Right kidney (tissue), 1 donor: Measurements from ENCODE around the gene ZNF750.
A peak's percentile ranks its signal among the peaks of the same experiment; 100 is the strongest.
"Not testable (repeated sequence)": the region's sequence is repeated elsewhere in the genome, so short reads cannot be mapped to it uniquely, and the experiment has no call there.

Source experiments
- DNase-seq: peaks from one replicate; pipeline ENCODE4 v3.0.0-alpha.2; 2016

The ZNF750 gene

DNA sequence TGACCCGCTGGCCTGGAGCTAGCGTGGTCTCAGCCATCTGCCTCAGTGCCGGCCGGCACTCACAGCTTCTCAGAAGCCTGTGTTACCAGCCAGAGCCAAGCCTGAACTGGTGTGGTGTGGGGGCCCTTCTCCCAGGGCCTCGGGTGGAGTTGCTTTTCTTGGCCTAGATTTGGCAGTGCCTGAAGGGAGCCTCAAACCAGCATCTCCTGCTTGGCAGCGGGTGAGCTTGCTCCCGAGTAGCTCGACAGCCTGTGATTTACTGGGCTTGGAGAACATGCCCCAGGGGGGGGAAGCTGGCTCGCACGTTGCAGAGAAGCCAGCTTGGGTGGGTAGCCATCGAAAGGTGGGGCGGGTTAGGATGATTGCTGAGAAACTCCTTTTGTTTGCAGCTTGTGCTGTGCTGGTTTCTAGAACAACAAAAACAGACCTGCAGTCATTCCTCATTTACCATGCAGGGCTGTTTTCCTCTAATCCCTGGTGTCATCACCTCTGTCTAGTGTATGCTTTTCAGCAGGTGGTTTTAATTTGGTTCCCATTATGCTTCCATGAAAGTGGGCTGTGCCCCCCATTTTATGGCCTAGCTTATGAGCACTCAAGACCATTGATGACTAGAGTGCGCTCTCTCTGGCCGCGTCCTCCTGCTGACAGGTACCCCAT lies 45.7 kb downstream of the ZNF750 start:
- no peak for DNase-seq

DNA sequence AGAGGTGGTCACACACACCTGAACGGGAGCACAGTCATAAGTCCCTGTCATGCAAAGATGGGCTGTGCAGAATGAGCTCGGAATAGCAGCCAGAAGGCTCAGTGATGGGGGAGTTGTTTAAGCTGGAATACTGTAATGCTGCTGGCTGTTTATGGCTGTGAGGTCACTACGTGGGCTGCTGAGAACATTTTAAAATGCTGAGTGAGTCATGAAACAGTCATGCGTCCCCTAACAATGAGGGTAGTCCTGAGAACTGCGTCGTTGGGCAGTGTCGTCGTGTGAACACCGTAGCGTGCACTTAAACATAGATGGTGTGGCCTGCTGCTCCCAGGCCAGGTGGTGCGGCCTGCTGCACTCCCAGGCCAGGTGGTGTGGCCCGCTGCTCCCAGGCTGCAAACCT lies 48.3 kb downstream of the ZNF750 start:
- DNase-seq = no peak

DNA sequence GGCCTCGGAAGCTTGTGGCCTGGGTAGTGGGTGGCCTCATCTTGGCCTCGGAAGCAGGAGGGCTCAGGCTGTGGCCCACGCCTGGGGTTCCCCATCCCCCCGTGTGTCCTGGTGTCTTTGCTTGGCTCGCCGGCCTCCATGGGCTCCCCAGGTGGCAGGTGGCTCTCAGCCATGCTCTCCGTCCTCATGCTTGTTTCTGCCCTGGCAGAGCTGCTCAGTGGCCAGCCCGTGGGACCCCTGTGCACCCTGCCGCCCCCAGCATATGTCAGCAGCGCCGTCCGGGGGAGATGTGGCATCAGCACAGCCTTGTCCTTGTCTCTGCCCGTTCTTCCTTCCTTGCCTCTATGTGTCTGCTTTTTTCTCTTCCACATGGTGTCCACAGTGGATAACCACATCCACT lies 49.4 kb downstream of the ZNF750 start:
- no peak for DNase-seq

DNA sequence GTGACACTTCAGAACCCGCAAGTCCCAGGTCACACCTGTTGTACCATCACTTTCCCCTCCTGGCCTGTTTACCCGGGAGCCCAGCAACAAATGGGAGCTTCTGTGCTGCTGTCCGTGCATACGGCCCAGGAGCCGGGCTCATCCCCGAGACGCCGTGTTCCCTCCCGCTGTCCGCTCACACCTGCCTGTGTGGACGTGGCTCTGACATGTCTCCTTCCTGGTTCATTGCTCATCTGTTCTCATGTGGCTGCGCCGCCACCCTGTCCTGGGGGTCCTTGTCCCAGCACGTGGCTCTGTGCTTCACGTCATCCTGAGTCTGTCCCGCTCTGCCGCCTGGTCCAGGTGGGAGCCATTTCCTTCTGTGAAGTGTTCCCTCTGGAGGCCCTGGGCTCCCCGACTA lies 50.0 kb downstream of the ZNF750 start:
- DNase-seq = no peak

DNA sequence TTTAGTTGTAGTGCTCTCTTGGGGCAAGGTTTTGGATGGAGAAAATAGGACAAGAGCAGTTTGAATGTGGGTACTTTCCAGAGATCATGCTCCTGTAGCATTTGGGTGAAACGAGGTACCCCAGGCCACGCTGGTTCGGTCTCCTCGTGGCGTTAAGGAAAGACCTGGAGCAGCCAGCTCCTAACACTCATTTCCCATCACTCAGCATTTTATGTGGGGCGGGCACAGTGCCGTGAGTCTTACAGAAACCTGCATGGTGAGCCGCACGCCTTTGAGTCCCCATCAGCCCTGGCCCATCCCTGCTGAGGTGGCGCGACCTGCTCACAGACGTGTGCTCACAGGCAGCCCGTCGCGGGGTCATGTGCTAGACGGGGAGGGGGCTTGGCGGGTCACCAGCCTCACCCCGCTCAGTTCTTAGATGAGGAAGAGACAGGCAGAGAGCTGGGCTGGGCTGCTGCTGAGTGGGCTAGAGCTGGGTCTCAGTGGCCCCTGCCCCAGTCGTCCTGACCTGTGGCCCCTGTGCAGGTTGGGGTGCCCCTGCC lies 50.7 kb downstream of the ZNF750 start:
- DNase-seq = no peak

DNA sequence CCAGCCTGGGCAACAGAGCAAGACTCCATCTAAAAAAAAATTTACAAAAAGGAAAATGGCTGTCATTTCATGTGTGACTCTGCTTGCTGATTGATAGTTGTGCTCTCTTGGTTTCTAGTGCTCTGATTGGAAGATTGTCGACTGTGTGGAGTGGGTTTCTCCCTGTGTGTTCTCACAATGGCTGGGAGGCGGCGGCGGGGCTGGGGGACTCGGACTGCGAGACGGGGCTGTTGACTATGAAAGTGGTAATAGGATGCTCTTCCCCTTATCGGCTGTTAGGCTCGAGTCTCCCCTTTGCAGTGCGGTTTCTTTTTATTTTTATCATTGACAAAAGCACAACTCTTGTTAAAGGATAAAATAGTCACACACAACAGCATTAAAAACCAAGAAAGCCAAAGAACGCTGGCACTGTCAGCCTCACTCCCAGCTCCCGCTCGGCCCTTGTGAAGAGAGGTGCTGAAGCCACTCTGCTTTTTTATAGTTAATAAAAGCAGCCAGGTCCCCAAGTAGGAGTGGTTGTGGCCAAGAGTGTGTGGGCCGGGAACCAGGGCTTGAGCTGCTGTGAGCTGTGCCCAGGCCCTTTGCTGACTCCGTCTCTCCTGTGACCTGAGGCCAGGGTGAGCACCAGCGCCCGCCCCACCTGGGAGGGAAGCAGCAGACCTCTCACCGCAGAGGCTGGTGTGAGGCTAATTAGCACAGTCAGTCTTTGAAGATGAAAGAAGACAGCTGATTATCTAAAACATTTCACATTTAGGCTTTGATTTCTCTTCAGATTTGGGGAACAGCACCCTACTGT lies 51.4 kb downstream of the ZNF750 start:
- no peak for DNase-seq

DNA sequence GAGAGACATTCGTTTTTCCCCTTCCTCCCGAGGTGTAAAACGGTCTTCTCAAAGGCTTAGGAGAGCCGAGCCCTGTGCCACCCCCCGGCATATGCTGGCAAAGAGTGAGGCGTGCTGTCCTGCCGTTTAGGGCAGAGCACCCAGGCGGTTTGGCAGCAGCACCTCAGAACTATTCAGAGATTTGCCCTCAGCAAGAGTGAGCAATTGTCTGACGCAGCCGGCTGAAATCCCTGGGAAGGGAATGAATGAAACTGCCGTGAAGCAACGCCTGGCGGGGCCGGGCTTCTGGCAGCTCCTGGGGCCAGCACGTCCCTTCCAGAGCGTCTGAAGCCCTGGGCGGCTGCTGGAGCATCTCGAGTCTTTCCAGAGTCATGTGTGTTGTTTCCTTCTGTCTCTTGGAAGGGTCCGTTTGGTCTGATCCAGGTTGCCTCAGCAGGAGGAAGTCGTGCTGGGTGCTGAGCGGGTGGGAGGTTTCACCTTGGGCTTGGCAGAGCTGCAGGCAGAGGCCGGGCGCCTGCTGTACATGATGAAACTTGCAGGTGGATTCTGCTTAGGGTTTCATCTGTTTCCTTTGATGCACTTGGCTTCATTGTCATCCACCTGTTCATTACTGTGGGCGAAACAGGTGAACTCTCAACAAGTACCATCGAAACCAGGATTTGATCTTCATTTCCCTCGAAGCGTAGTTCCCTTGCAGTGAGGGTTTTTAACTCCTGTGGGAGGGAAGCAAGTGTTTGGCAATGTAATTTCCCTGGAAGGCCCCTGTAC lies 52.6 kb downstream of the ZNF750 start:
- DNase-seq = no peak

DNA sequence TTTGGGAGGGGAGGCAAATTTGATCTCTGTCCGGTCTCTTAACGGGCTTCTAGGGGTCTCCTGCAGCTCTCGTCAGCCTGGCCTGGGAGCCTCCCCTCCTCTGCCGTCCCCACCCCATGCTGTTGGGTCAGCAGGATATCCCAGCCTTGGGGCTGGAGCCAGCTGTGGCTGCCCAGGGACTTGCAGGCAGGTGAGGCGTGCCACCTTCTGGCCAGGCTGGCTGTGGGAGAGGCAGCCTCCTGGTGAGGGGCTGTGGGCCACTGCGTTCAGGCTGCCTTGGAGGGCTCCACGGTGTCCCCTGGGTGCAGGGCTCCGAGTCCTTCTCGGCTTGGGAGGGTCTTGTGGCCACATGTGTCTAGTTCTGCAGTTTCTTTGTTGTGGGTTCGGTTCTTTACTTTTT lies 53.4 kb downstream of the ZNF750 start:
- DNase-seq = no peak

DNA sequence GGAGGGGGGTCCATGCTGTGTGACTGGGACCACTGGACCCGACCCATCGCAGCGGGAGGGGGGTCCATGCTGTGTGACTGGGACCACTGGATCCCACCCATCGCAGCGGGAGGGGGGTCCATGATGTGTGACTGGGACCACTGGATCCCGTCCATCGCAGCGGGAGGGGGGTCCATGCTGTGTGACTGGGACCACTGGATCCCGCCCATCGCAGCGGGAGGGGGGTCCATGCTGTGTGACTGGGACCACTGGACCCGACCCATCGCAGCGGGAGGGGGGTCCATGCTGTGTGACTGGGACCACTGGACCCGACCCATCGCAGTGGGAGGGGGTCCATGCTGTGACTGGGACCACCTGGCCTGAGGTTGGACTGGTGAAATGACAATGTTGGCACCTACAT lies 54.2 kb downstream of the ZNF750 start:
- not testable (repeated sequence) for DNase-seq

DNA sequence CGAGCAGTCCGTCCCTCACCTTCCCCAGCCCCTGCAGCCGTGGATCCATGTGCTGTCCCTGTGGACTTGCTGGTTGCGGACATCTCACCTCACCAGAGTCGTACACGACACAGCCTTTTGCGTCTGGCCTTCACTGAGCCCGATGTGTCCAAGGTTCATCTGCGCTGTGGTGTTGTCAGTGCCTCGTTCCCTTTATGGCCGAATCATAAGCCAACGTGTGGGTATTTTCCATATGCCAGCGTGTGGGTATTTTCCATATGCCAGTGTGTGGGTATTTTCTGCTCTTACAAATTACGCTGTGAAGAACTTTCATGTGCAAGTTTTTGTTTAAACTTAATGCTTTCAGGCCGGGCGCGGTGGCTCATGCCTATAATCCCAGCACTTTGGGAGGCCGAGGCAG lies 56.3 kb downstream of the ZNF750 start:
- no peak for DNase-seq

DNA sequence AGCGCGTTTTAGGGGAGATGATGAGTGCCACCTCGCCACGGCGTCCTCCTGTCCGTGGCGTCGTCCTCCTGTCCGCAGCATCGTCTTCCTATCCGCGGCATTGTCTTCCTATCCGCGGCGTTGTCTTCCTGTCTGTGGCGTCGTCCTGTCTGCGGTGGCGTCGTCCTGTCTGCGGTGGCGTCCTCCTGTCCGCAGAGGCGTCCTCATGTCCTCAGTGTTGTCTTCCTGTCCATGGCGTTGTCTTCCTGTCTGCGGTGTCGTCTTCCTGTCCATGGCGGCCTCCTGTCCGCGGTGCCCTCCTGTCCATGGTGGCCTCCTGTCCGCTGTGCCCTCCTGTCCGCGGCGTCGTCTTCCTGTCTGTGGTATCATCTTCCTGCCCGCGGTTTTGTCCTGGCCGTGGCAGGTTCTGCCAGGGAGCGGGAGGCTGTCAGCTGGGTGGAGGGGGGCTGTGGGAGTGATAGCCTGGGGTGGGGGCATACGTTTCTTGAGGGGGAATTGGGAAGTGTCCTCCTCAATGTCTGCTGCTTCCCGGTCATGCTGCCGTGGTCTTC lies 57.1 kb downstream of the ZNF750 start:
- no peak for DNase-seq

DNA sequence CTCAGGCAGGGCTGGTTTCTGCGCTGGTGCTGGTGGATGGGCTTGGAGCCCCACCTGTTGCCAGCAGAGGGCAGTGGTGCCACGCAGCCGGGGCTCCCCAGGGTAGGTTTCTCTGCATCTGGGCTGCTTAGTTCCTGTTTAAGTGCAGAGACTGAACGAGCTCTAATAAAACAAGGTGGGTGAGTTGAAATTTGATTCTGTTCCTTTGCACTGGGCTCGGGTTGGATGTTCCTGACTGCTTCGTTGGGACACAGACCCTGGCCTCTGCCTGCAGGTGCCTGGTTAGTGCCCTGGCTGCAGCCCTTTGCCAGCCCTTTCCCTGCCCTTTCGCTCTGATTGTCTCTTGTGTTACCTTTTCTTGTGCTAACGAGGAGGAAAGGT lies 57.9 kb downstream of the ZNF750 start:
- DNase-seq = peak; percentile 73

DNA sequence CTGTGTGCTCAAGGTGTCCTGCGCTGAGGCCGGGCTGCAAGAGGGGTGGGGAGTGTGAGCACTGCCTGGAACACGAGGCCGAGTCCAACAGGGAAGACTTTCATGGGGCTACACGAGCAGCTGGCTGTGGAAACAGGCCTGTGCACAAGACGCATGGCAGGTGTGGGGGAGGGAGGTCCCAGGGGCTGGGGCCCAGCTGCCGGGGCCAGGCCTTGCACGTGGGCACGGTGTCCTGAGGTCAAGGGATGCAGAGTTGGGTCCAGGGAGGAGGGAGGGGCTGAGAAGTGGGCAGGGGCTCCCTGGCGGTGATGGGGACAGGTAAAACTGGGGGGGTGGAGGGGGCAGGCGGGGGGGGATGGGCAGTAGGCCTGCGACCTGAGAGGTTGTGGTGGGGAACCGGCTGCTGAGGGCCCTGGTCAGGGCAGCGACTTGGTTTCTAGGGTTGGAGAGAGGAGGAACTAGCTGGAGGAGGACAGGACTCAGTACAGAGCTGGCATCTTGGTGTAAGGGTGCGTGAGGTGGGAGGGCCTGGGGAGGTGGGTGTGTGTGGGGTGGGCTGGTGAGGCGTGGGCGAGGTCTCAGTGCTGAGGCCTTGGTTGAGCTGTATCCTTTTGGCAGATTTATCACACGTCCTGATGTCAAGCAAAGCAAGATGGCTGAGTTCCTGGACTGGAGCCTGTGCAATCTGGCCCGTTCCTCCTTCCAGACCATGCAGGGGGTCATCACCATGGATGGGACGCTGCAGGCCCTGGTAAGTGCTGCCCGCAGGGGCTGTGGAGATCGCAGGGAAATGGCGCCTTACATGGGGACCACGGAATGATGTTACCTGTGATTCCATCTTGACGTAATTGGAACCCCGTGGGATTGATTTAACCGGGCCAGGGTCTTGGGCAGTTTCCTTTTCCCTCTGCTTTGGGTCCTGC lies 58.6 kb downstream of the ZNF750 start:
- DNase-seq = no peak

DNA sequence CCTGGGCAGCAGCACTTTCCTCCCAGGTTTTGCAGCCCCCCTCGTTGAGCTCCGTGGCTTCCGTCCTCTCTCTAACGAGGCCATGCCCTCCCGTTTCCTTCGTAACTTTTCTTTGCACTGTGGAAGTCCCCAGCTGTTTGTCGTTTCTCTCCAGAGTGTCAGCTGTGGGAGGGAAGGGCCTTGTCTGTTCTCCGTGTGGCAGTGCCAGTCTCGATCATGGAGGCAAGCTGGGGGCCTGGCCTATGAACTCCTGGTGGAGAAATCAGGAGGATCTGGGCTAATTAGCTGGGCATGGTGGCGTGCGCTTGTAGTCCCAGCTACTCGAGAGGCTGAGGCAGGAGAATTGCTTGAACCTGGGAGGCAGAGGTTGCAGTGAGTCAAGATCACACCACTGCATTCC lies 59.6 kb downstream of the ZNF750 start:
- no peak for DNase-seq

DNA sequence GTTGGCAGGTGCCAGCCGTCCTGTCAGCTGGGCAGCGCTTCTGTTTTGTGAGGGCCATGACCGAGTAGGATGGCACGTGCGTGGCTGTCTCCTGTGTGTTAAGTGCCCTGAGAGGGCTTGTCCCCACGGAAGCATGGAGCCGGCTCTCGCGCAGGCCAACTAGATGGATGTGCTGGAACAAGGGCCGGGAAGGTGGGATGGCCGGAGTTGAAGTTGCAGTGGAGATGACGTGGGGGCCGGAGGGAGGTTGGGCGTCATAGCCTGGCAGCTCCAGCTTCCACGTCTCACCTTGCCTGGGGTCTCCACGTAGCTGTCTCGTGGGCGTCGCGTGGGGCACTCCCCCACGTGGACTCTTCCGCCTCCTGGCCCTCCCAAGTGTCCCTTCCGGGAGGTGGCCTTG lies 60.3 kb downstream of the ZNF750 start:
- no peak for DNase-seq
